IPS DF 6.9 (cell line): ENCODE results near the gene HOXD4.

Source experiments
- DNase-seq: peaks from one replicate; pipeline ENCODE4 v3.0.0-alpha.2; 2013; ENCODE audit warnings: low read depth, low spot score
- H3K27ac ChIP-seq: one replicate; pipeline ENCODE4 v1.5.1; 2013; ENCODE audit warnings: low read length, control low read depth
- H3K27me3 ChIP-seq: 2 replicates; pipeline ENCODE4 v1.6.1; 2013; ENCODE audit warnings: mild to moderate bottlenecking, low read length; ENCODE audit not compliant: control insufficient read depth, insufficient read depth
- H3K36me3 ChIP-seq: 2 replicates; pipeline ENCODE4 v1.6.1; 2013; ENCODE audit warnings: low read length; ENCODE audit not compliant: control insufficient read depth, insufficient read depth
- H3K4me1 ChIP-seq: 2 replicates; pipeline ENCODE4 v1.6.1; 2013; ENCODE audit warnings: low read length; ENCODE audit not compliant: control insufficient read depth, insufficient read depth
- H3K4me3 ChIP-seq: 2 replicates; pipeline ENCODE4 v1.5.1; 2013; ENCODE audit warnings: mild to moderate bottlenecking, low read length
- H3K9me3 ChIP-seq: 2 replicates; pipeline ENCODE4 v1.6.1; 2013; ENCODE audit warnings: low read length, inconsistent platforms; ENCODE audit not compliant: control insufficient read depth, insufficient read depth
- WGBS: extraction: QIAGEN DNeasy Blood & Tissue Kit; methylation state at CpG from one replicate; pipeline ENCODE4 v1.1.7; 2013; ENCODE audit warnings: mixed read lengths, missing lambda C conversion rate; ENCODE audit not compliant: insufficient read length, insufficient coverage; 5-methylcytosine and 5-hydroxymethylcytosine counted together

Gene HOXD4

GRCh38 chr2:176187200-176187898 lies 36.0 kb downstream of the HOXD4 start:
- H3K4me3 ChIP-seq = no peak overlapping the region
- no peaks in the 10 kb centered on the region for H3K36me3 ChIP-seq
- no peaks in the 10 kb centered on the region; the same call in 1 of the 2 replicates for H3K4me1 ChIP-seq
- no peaks in the 10 kb centered on the region for H3K9me3 ChIP-seq
- DNase-seq = no peak
- H3K27me3 ChIP-seq = peaks cover 76% of the 10 kb centered on the region
- no peak overlapping the region for H3K27ac ChIP-seq
- WGBS = no CpG with 5 or more reads among the region's 13 CpGs

GRCh38 chr2:176187899-176188773 lies 36.8 kb downstream of the HOXD4 start, which contains the start of gene HOXD1:
TSS of gene HOXD1 (plus strand) at chr2:176188668. CDS start at chr2:176188802, 134 bp downstream.
- Histone ChIP-seq H3K4me3 (peak within 1 kb of the TSS; percentile 8; the same call in 1 of the 2 replicates), H3K9me3 (no peaks in the 10 kb centered on the region), H3K27ac (no peak within 1 kb of the TSS), H3K36me3 (no peaks in the 10 kb centered on the region), H3K4me1 (no peaks in the 10 kb centered on the region; the same call in 1 of the 2 replicates), H3K27me3 (peaks cover 71% of the 10 kb centered on the region)
- no CpG with 5 or more reads among the region's 68 CpGs for WGBS
- no peak for DNase-seq

- H3K4me3 ChIP-seq = peak overlapping the region; percentile 8; the same call in 1 of the 2 replicates
- H3K27ac ChIP-seq = no peak overlapping the region
- no CpG with 5 or more reads among the region's 98 CpGs for WGBS
- no peaks in the 10 kb centered on the region for H3K9me3 ChIP-seq
- H3K4me1 ChIP-seq = no peaks in the 10 kb centered on the region; the same call in 1 of the 2 replicates
- H3K36me3 ChIP-seq = no peaks in the 10 kb centered on the region
- peaks cover 65% of the 10 kb centered on the region for H3K27me3 ChIP-seq
- DNase-seq = no peak
These were observed 37.7 kb downstream of the HOXD4 start for GRCh38 chr2:176188774-176189680.

GRCh38 chr2:176189681-176190641 lies 38.6 kb downstream of the HOXD4 start:
- DNase-seq = no peak
- peaks cover 62% of the 10 kb centered on the region for H3K27me3 ChIP-seq
- no CpG with 5 or more reads among the region's 28 CpGs for WGBS
- H3K4me1 ChIP-seq = no peaks in the 10 kb centered on the region; the same call in 1 of the 2 replicates
- H3K4me3 ChIP-seq = no peak overlapping the region
- H3K9me3 ChIP-seq = no peaks in the 10 kb centered on the region
- no peaks in the 10 kb centered on the region for H3K36me3 ChIP-seq
- H3K27ac ChIP-seq = no peak overlapping the region

GRCh38 chr2:176192351-176192750 lies 41.0 kb downstream of the HOXD4 start:
- peaks cover 46% of the 10 kb centered on the region for H3K27me3 ChIP-seq
- no peaks in the 10 kb centered on the region; the same call in 1 of the 2 replicates for H3K4me1 ChIP-seq
- DNase-seq = no peak
- no peaks in the 10 kb centered on the region for H3K9me3 ChIP-seq
- no peak overlapping the region for H3K27ac ChIP-seq
- no peak overlapping the region for H3K4me3 ChIP-seq
- WGBS = no CpG with 5 or more reads among the region's 1 CpG
- no peaks in the 10 kb centered on the region for H3K36me3 ChIP-seq

GRCh38 chr2:176193048-176193447 lies 41.7 kb downstream of the HOXD4 start:
- Histone ChIP-seq H3K4me1 (no peaks in the 10 kb centered on the region; the same call in 1 of the 2 replicates), H3K9me3 (no peaks in the 10 kb centered on the region), H3K27me3 (peaks cover 39% of the 10 kb centered on the region), H3K36me3 (no peaks in the 10 kb centered on the region), H3K27ac (no peak overlapping the region), H3K4me3 (no peak overlapping the region)
- WGBS = no CpG with 5 or more reads among the region's 1 CpG
- DNase-seq = no peak

GRCh38 chr2:176199902-176200301 lies 48.6 kb downstream of the HOXD4 start:
- no peak overlapping the region for H3K4me3 ChIP-seq
- DNase-seq = no peak
- no peaks in the 10 kb centered on the region for H3K4me1 ChIP-seq
- no peak overlapping the region for H3K27ac ChIP-seq
- H3K27me3 ChIP-seq = peaks cover 2% of the 10 kb centered on the region; the same call in 1 of the 2 replicates
- H3K9me3 ChIP-seq = no peaks in the 10 kb centered on the region
- H3K36me3 ChIP-seq = no peaks in the 10 kb centered on the region

GRCh38 chr2:176200971-176201370 lies 49.6 kb downstream of the HOXD4 start:
- Histone ChIP-seq H3K36me3 (no peaks in the 10 kb centered on the region), H3K4me1 (no peaks in the 10 kb centered on the region), H3K27me3 (peaks cover 2% of the 10 kb centered on the region; the same call in 1 of the 2 replicates), H3K4me3 (no peak overlapping the region), H3K9me3 (no peaks in the 10 kb centered on the region), H3K27ac (no peak overlapping the region)
- DNase-seq = no peak
- no CpG with 5 or more reads among the region's 21 CpGs for WGBS

GRCh38 chr2:176202491-176202890 lies 51.1 kb downstream of the HOXD4 start:
- no peaks in the 10 kb centered on the region for H3K9me3 ChIP-seq
- H3K4me1 ChIP-seq = no peaks in the 10 kb centered on the region
- WGBS = no CpG with 5 or more reads among the region's 7 CpGs
- no peaks in the 10 kb centered on the region for H3K27me3 ChIP-seq
- no peaks in the 10 kb centered on the region for H3K36me3 ChIP-seq
- DNase-seq = no peak
- no peak overlapping the region for H3K27ac ChIP-seq
- H3K4me3 ChIP-seq = no peak overlapping the region
